GM23338 (cell line): ENCODE results near the gene TOR2A. TPM values are rescaled to one million over a fixed set of nuclear protein-coding genes. Genes with fewer than 3 reads are reported as not detected.

ENCODE experiments used
- ATAC-seq: fragments of 200-7000 bp; cut with Tn5 transposase; 3 replicates; pipeline ENCODE4 v1.9.1; 2020
- DNase-seq: peaks from one replicate; pipeline ENCODE4 v3.0.0-alpha.2; 2015; ENCODE audit warnings: low spot score
- H2AFZ ChIP-seq: fragments of 200-600 bp; sonication (generic); 2 replicates; pipeline ENCODE4 v1.8.0; 2016; ENCODE audit warnings: antibody characterized with exemption, mild to moderate bottlenecking, moderate library complexity
- H3F3A ChIP-seq: fragments of 200-600 bp; sonication (generic); replicated peaks from 2 replicates; pipeline ENCODE4 v1.8.0; 2017; ENCODE audit warnings: antibody characterized with exemption, mixed run types, low read depth
- H3K27ac ChIP-seq: fragments of 200-600 bp; sonication (generic); 2 replicates; pipeline ENCODE4 v1.6.1; 2016; ENCODE audit warnings: low read depth
- H3K27me3 ChIP-seq: fragments of 200-600 bp; sonication (generic); 2 replicates; pipeline ENCODE4 v1.8.0; 2016; ENCODE audit warnings: mild to moderate bottlenecking, mixed run types, moderate library complexity; ENCODE audit not compliant: insufficient read depth
- H3K36me3 ChIP-seq: fragments of 200-600 bp; sonication (generic); 2 replicates; pipeline ENCODE4 v1.8.0; 2016; ENCODE audit warnings: mild to moderate bottlenecking; ENCODE audit not compliant: insufficient read depth
- H3K4me1 ChIP-seq: fragments of 200-600 bp; sonication (generic); 2 replicates; pipeline ENCODE4 v1.8.0; 2016; ENCODE audit warnings: mild to moderate bottlenecking, moderate library complexity; ENCODE audit not compliant: insufficient read depth
- H3K4me2 ChIP-seq: fragments of 200-600 bp; sonication (generic); 2 replicates; pipeline ENCODE4 v1.7.1; 2017; ENCODE audit warnings: mixed run types
- H3K4me3 ChIP-seq: fragments of 200-600 bp; sonication (generic); 2 replicates; pipeline ENCODE4 v1.6.1; 2016; ENCODE audit warnings: mixed run types
- H3K79me2 ChIP-seq: fragments of 200-600 bp; sonication (generic); replicated peaks from 2 replicates; pipeline ENCODE4 v1.8.0; 2017; ENCODE audit warnings: mild to moderate bottlenecking; ENCODE audit not compliant: insufficient read depth
- H3K9me2 ChIP-seq: fragments of 200-600 bp; sonication (generic); 2 replicates; pipeline ENCODE4 v1.8.0; 2017; ENCODE audit not compliant: insufficient read depth
- H4K20me1 ChIP-seq: fragments of 200-600 bp; sonication (generic); replicated peaks from 2 replicates; pipeline ENCODE4 v1.8.0; 2017; ENCODE audit warnings: mild to moderate bottlenecking; ENCODE audit not compliant: insufficient read depth
- H3K27ac Mint-ChIP-seq: 2 replicates; pipeline ENCODE4 v1.8.0; 2020; ENCODE audit warnings: inconsistent platforms, mild to moderate bottlenecking, moderate library complexity, mixed read lengths
- H3K27me3 Mint-ChIP-seq: 3 replicates; pipeline ENCODE4 v1.8.0; 2022; ENCODE audit warnings: low read depth, mild to moderate bottlenecking, moderate library complexity, mixed read lengths, inconsistent platforms; ENCODE audit not compliant: insufficient read depth, poor library complexity
- H3K36me3 Mint-ChIP-seq: 3 replicates; pipeline ENCODE4 v1.8.0; 2021; ENCODE audit warnings: low read depth, mild to moderate bottlenecking, inconsistent platforms, moderate library complexity, mixed read lengths
- H3K4me1 Mint-ChIP-seq: 3 replicates; pipeline ENCODE4 v1.8.0; 2020; ENCODE audit warnings: mild to moderate bottlenecking, inconsistent platforms, mixed read lengths
- H3K4me3 Mint-ChIP-seq: 3 replicates; pipeline ENCODE4 v1.8.0; 2021; ENCODE audit warnings: moderate library complexity, mild to moderate bottlenecking, inconsistent platforms, mixed read lengths
- H3K9me3 Mint-ChIP-seq: 3 replicates; pipeline ENCODE4 v1.8.0; 2020; ENCODE audit warnings: moderate library complexity, mild to moderate bottlenecking, inconsistent platforms, mixed read lengths
- CREB1 ChIP-seq: fragments of 250-450 bp; sonication (Bioruptor Pico); IDR thresholded peaks from 2 replicates; pipeline ENCODE4 v1.5.0; 2020; ENCODE audit warnings: low read depth, mild to moderate bottlenecking, moderate library complexity
- ETS1 ChIP-seq: IDR thresholded peaks from 2 replicates; pipeline ENCODE4 v1.6.1; 2016; ENCODE audit warnings: antibody characterized with exemption
- EZH2 ChIP-seq: fragments of 200-600 bp; sonication (generic); IDR thresholded peaks from one replicate; pipeline ENCODE4 v1.8.0; 2017; ENCODE audit warnings: antibody characterized with exemption, mild to moderate bottlenecking, low read depth; ENCODE audit not compliant: unreplicated experiment
- EZH2phosphoT487 ChIP-seq: fragments of 200-600 bp; sonication (generic); IDR thresholded peaks from one replicate; pipeline ENCODE4 v1.8.1; 2018; ENCODE audit warnings: antibody characterized with exemption; ENCODE audit not compliant: unreplicated experiment
- JUNB ChIP-seq: IDR thresholded peaks from one replicate; pipeline ENCODE4 v1.6.1; 2016; ENCODE audit warnings: antibody characterized with exemption; ENCODE audit not compliant: unreplicated experiment
- NANOG ChIP-seq: IDR thresholded peaks from 2 replicates; pipeline ENCODE4 v1.6.1; 2016; ENCODE audit warnings: antibody characterized with exemption, borderline replicate concordance
- POLR2AphosphoS5 ChIP-seq: IDR thresholded peaks from 2 replicates; pipeline ENCODE4 v1.6.1; 2016; ENCODE audit warnings: antibody characterized with exemption, low read depth
- STAT1 ChIP-seq: IDR thresholded peaks from one replicate; pipeline ENCODE4 v1.6.1; 2016; ENCODE audit warnings: antibody characterized with exemption; ENCODE audit not compliant: unreplicated experiment
- ZNF114 ChIP-seq: fragments of 250-450 bp; sonication (Bioruptor Pico); IDR thresholded peaks from 2 replicates; pipeline ENCODE4 v1.5.0; 2020; ENCODE audit warnings: mild to moderate bottlenecking, moderate library complexity
- ZNF331 ChIP-seq: fragments of 250-450 bp; sonication (Bioruptor Pico); IDR thresholded peaks from 2 replicates; pipeline ENCODE4 v1.5.0; 2020; ENCODE audit warnings: low read depth, mild to moderate bottlenecking, moderate library complexity
- ZNF462 ChIP-seq: fragments of 250-450 bp; sonication (Bioruptor Pico); IDR thresholded peaks from 2 replicates; pipeline ENCODE4 v1.5.0; 2020; ENCODE audit warnings: mild to moderate bottlenecking, moderate library complexity
- polyA plus RNA-seq: library from polyadenylated mRNA; unstranded; fragments of >200 nt; fragmentation: Nextera tagmentation; extraction: Ambion mirVana; gene quantifications from 2 replicates; pipeline ENCODE4 v1.2.1, GENCODE V29; 2016
- total RNA-seq: library from RNA; depleted of rRNA; stranded (reverse); fragments of >200 nt; shearing (Covaris generic); gene quantifications from 2 replicates; pipeline ENCODE4 v1.2.3, GENCODE V29; 2014
- TF ChIP-seq, protein P1 (sequence below): IDR thresholded peaks from one replicate; pipeline ENCODE4 v1.6.1; 2018; ENCODE audit warnings: antibody characterized with exemption; ENCODE audit not compliant: unreplicated experiment
- TF ChIP-seq, protein P2 (sequence below), 2 experiments: fragments of 200-600 bp in 1 of 2; sonication (generic) in 1 of 2; conservative IDR thresholded peaks; 2 replicates each; pipeline versions ENCODE4 v1.5.1 to v1.6.1; 2016 to 2017; ENCODE audit warnings: antibody characterized with exemption in 2 of 2, low read depth in 2 of 2, mild to moderate bottlenecking in 2 of 2, moderate library complexity in 1 of 2

TOR2A gene
- total and polyA plus RNA-seq, 2 experiments from 2014 or later = 14.4 to 23.5 TPM

- no peak for ATAC-seq
- DNase-seq = no peak
- peaks cover 19% of the 10 kb centered on the region for H3K27me3 Mint-ChIP-seq
- H3K9me3 Mint-ChIP-seq = no peaks in the 10 kb centered on the region
- no peaks in the 10 kb centered on the region for H4K20me1 ChIP-seq
- no peak overlapping the region; the same call in 2 of the 3 replicates for H3K4me3 Mint-ChIP-seq
- H3K9me2 ChIP-seq = no peaks in the 10 kb centered on the region
- H3K4me1 Mint-ChIP-seq = peaks cover 49% of the 10 kb centered on the region
- no peaks in the 10 kb centered on the region; the same call in 2 of the 3 replicates for H3K36me3 Mint-ChIP-seq
- no peak overlapping the region for H2AFZ ChIP-seq
- H3K4me1 ChIP-seq = peaks cover 23% of the 10 kb centered on the region
- no peak for TF ChIP-seq POLR2AphosphoS5
- no peak for TF ChIP-seq EZH2
- TF ChIP-seq NANOG = no peak
- no peak for TF ChIP-seq JUNB
- TF ChIP-seq ZNF114 (CRISPR knock-in tag) = no peak
- no peak for TF ChIP-seq ZNF331 (CRISPR knock-in tag)
- TF ChIP-seq, protein P1, sequence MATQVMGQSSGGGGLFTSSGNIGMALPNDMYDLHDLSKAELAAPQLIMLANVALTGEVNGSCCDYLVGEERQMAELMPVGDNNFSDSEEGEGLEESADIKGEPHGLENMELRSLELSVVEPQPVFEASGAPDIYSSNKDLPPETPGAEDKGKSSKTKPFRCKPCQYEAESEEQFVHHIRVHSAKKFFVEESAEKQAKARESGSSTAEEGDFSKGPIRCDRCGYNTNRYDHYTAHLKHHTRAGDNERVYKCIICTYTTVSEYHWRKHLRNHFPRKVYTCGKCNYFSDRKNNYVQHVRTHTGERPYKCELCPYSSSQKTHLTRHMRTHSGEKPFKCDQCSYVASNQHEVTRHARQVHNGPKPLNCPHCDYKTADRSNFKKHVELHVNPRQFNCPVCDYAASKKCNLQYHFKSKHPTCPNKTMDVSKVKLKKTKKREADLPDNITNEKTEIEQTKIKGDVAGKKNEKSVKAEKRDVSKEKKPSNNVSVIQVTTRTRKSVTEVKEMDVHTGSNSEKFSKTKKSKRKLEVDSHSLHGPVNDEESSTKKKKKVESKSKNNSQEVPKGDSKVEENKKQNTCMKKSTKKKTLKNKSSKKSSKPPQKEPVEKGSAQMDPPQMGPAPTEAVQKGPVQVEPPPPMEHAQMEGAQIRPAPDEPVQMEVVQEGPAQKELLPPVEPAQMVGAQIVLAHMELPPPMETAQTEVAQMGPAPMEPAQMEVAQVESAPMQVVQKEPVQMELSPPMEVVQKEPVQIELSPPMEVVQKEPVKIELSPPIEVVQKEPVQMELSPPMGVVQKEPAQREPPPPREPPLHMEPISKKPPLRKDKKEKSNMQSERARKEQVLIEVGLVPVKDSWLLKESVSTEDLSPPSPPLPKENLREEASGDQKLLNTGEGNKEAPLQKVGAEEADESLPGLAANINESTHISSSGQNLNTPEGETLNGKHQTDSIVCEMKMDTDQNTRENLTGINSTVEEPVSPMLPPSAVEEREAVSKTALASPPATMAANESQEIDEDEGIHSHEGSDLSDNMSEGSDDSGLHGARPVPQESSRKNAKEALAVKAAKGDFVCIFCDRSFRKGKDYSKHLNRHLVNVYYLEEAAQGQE = no peak
- no peak for TF ChIP-seq CREB1 (CRISPR knock-in tag)
- TF ChIP-seq, protein P2, sequence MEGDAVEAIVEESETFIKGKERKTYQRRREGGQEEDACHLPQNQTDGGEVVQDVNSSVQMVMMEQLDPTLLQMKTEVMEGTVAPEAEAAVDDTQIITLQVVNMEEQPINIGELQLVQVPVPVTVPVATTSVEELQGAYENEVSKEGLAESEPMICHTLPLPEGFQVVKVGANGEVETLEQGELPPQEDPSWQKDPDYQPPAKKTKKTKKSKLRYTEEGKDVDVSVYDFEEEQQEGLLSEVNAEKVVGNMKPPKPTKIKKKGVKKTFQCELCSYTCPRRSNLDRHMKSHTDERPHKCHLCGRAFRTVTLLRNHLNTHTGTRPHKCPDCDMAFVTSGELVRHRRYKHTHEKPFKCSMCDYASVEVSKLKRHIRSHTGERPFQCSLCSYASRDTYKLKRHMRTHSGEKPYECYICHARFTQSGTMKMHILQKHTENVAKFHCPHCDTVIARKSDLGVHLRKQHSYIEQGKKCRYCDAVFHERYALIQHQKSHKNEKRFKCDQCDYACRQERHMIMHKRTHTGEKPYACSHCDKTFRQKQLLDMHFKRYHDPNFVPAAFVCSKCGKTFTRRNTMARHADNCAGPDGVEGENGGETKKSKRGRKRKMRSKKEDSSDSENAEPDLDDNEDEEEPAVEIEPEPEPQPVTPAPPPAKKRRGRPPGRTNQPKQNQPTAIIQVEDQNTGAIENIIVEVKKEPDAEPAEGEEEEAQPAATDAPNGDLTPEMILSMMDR (conservative IDR thresholded peaks at IDR 0.05; ENCODE audit: low read depth in 2 of 2) = no peak
- no peak for TF ChIP-seq ZNF462 (CRISPR knock-in tag)
- TF ChIP-seq EZH2phosphoT487 = no peak
- TF ChIP-seq ETS1 = no peak
- no peak for TF ChIP-seq STAT1
- H3K36me3 ChIP-seq = no peaks in the 10 kb centered on the region
- no peak overlapping the region for H3K27ac Mint-ChIP-seq
- no peak overlapping the region for H3K27ac ChIP-seq
- no peaks in the 10 kb centered on the region for H3K27me3 ChIP-seq
- H3K79me2 ChIP-seq = no peaks in the 10 kb centered on the region
- no peak overlapping the region for H3K4me2 ChIP-seq
- H3F3A ChIP-seq = peaks cover 13% of the 10 kb centered on the region; the same call in 1 of the 2 replicates
- H3K4me3 ChIP-seq = no peak overlapping the region
Observed at GRCh38 chr9:127767410-127767809, 32.3 kb upstream of the TOR2A start.
